ENCODE results near the gene CLK1.

The CLK1 gene

DNA sequence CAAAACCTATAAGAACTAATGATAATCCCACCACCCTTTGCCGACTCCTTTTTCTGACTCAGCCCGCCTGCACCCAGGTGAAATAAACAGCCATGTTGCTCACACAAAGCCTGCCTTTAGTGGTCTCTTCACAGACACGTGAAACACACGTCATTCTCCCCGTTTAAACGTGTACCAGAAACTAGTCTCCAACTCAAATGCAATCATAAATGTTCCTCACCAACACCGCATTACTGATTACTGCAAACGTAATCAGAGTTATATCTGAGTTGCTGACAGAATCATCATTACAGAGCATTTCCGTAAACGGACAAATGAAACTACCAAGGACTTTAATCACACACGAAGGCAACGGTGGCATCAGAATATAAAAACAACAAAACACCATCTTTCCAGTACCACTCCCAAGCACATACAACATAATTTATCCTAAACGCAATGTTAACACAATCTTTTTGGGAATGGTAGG, 1.9 kb downstream of the CLK1 start:
- Mint-ChIP-seq H3K9me3 (ENCODE audit: low read depth) (no peaks in the 10 kb centered on the region), H3K4me1 (ENCODE audit: low read depth) (peaks cover 55% of the 10 kb centered on the region), H3K4me3 (peak overlapping the region; percentile 98), H3K27ac (peak overlapping the region; percentile 100), H3K27me3 (no peaks in the 10 kb centered on the region), H3K36me3 (peaks cover 31% of the 10 kb centered on the region)

DNA sequence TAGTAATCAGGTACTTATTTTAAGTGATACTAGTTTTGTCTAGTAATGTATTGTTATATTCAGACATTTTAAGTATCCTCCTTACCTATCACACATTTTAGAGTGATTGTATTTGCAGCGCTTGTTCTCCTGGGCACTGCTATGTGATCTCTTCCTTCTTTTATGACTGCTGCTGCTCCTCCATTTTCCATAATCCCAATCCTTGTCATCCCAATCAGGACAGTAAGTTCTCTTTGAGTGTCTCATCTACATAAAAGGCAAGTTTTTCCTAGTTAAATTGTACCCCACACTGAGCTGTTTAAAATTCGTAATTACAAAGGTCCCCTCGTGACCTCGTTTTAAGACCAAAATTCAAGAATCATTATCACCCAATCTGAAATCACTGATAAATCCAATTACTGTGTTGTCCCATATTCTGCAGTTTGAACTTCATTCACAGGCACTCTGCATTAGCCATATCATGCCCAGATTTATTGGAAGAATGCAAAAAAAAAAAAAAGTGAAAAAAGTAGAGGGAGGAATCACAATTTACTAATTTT, 2.8 kb downstream of the CLK1 start:
- peak overlapping the region; percentile 100 for H3K27ac Mint-ChIP-seq
- peaks cover 61% of the 10 kb centered on the region for H3K4me1 Mint-ChIP-seq (ENCODE audit: low read depth)
- H3K9me3 Mint-ChIP-seq (ENCODE audit: low read depth), result no peaks in the 10 kb centered on the region
- H3K27me3 Mint-ChIP-seq, result no peaks in the 10 kb centered on the region
- peaks cover 36% of the 10 kb centered on the region for H3K36me3 Mint-ChIP-seq
- H3K4me3 Mint-ChIP-seq, result peak overlapping the region; percentile 98

GRCh38 chr2:200860092-200860795, 4.2 kb downstream of the CLK1 start:
- Mint-ChIP-seq H3K36me3 (peaks cover 39% of the 10 kb centered on the region), H3K27ac (peak overlapping the region; percentile 94), H3K4me1 (ENCODE audit: low read depth) (peaks cover 65% of the 10 kb centered on the region)

DNA sequence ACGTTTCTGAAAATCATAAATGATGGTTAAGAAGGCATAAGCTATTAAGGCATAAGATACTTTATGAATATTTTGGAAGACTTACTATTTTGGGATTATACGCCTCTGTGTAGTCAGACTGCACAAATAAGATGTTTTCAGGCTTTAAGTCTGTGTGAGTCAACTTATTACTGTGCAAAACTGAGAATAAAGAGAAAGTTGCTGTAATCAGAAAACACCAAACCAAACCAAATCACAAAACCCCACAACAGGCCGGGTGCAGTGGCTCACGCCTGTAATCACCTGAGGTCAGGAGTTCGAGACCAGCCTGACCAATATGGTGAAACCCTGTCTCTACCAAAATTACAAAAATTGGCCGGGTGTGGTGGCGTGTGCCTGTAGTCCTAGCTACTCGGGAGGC, 7.7 kb downstream of the CLK1 start:
- Mint-ChIP-seq H3K36me3 (peaks cover 45% of the 10 kb centered on the region), H3K4me3 (peak overlapping the region; percentile 30), H3K9me3 (ENCODE audit: low read depth) (no peaks in the 10 kb centered on the region), H3K4me1 (ENCODE audit: low read depth) (peaks cover 63% of the 10 kb centered on the region), H3K27me3 (no peaks in the 10 kb centered on the region), H3K27ac (peak overlapping the region; percentile 61)

More at GRCh38 chr2:200860092-200860795, 4.2 kb downstream of the CLK1 start:
- Mint-ChIP-seq H3K9me3 (ENCODE audit: low read depth) (no peaks in the 10 kb centered on the region), H3K4me3 (peak overlapping the region; percentile 98), H3K27me3 (no peaks in the 10 kb centered on the region)

- Mint-ChIP-seq H3K27me3 (no peaks in the 10 kb centered on the region), H3K36me3 (peaks cover 35% of the 10 kb centered on the region), H3K4me1 (ENCODE audit: low read depth) (peaks cover 26% of the 10 kb centered on the region), H3K27ac (peak overlapping the region; percentile 64), H3K4me3 (no peak overlapping the region), H3K9me3 (ENCODE audit: low read depth) (no peaks in the 10 kb centered on the region)
Measured at GRCh38 chr2:200852605-200853004, 11.9 kb downstream of the CLK1 start.

DNA sequence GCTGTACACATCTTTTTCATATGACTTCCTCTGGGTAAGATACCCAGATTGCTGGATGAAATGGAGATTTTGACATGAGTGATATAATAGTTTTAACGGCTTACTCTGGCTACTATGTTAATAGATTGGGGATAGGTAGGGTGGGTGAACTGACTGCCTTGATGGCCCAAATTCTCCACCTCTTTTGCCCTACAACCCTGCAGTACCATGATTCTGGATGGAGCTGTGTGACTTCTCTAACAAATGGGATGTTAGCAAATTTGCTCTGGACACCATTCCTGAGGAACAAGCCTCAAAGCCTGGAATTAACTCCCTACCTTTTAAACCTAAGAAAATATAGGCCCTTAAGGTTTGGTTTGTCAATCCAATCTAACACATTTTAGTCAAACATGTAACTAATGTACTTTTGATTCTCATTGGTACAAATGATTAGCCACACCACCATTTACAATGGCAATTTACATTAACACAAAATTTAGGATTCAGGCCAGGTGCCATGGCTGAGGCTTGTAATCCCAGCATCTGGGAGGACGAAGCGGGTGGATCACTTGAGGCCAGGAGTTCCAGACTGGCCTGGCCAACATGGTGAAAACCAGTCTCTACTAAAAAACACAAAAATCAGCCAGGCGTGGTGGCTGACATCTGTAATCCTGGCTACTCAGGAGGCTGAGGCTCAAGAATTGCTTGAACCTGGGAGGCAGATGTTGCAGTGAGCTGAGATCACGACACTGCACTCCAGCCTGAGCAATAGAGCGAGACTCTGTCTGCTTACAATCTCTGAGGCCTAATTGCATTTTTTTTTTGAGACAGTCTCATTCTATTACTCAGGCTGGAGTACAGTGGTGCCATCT, 12.8 kb downstream of the CLK1 start:
- Mint-ChIP-seq H3K27ac (peak overlapping the region; percentile 59), H3K4me1 (ENCODE audit: low read depth) (peaks cover 16% of the 10 kb centered on the region), H3K9me3 (ENCODE audit: low read depth) (no peaks in the 10 kb centered on the region), H3K36me3 (peaks cover 29% of the 10 kb centered on the region), H3K4me3 (no peak overlapping the region), H3K27me3 (no peaks in the 10 kb centered on the region)

GRCh38 chr2:200850512-200851256, 13.8 kb downstream of the CLK1 start:
- H3K36me3 Mint-ChIP-seq, result peaks cover 26% of the 10 kb centered on the region
- H3K4me3 Mint-ChIP-seq, result no peak overlapping the region
- H3K4me1 Mint-ChIP-seq (ENCODE audit: low read depth), result peaks cover 12% of the 10 kb centered on the region
- no peaks in the 10 kb centered on the region for H3K27me3 Mint-ChIP-seq
- no peaks in the 10 kb centered on the region for H3K9me3 Mint-ChIP-seq (ENCODE audit: low read depth)
- peak overlapping the region; percentile 59 for H3K27ac Mint-ChIP-seq

DNA sequence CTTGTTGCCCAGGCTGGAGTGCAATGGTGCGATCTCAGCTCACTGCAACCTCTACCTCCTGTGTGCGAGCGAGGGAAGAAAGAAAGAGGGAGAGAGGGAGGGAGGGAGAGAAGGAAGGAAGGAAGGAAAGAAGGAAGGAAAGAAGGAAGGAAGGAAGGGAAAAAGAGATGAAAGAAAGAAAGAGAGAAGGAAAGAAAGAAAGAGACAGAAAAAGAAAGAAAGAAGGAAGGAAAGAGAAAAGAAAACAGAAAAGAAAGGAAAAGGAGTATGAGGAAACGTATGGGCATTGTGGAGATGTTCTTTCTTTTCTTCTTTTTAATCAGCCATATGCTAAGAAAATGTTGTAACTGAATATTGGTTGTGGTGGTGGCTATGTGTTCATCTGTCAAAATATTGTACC, 16.5 kb downstream of the CLK1 start:
- H3K27ac Mint-ChIP-seq, result no peak overlapping the region
- no peak overlapping the region for H3K4me3 Mint-ChIP-seq
- peaks cover 18% of the 10 kb centered on the region for H3K36me3 Mint-ChIP-seq
- H3K27me3 Mint-ChIP-seq, result no peaks in the 10 kb centered on the region
- peaks cover 7% of the 10 kb centered on the region for H3K4me1 Mint-ChIP-seq (ENCODE audit: low read depth)
- H3K9me3 Mint-ChIP-seq (ENCODE audit: low read depth), result no peaks in the 10 kb centered on the region

- Mint-ChIP-seq H3K9me3 (ENCODE audit: low read depth) (no peaks in the 10 kb centered on the region), H3K4me3 (no peak overlapping the region), H3K27me3 (no peaks in the 10 kb centered on the region), H3K27ac (no peak overlapping the region), H3K4me1 (ENCODE audit: low read depth) (peaks cover 3% of the 10 kb centered on the region), H3K36me3 (peaks cover 12% of the 10 kb centered on the region)
Measured at GRCh38 chr2:200847269-200847668, 17.2 kb downstream of the CLK1 start.

- Mint-ChIP-seq H3K9me3 (ENCODE audit: low read depth) (no peaks in the 10 kb centered on the region), H3K4me1 (ENCODE audit: low read depth) (no peaks in the 10 kb centered on the region), H3K36me3 (peaks cover 6% of the 10 kb centered on the region), H3K27ac (no peak overlapping the region), H3K4me3 (no peak overlapping the region), H3K27me3 (no peaks in the 10 kb centered on the region)
Measured at GRCh38 chr2:200845669-200846325, 18.7 kb downstream of the CLK1 start.

- Mint-ChIP-seq H3K4me1 (ENCODE audit: low read depth) (no peaks in the 10 kb centered on the region), H3K9me3 (ENCODE audit: low read depth) (no peaks in the 10 kb centered on the region), H3K4me3 (no peak overlapping the region), H3K27me3 (no peaks in the 10 kb centered on the region), H3K36me3 (peaks cover under 1% of the 10 kb centered on the region), H3K27ac (no peak overlapping the region)
Measured at GRCh38 chr2:200845194-200845593, 19.3 kb downstream of the CLK1 start.

DNA sequence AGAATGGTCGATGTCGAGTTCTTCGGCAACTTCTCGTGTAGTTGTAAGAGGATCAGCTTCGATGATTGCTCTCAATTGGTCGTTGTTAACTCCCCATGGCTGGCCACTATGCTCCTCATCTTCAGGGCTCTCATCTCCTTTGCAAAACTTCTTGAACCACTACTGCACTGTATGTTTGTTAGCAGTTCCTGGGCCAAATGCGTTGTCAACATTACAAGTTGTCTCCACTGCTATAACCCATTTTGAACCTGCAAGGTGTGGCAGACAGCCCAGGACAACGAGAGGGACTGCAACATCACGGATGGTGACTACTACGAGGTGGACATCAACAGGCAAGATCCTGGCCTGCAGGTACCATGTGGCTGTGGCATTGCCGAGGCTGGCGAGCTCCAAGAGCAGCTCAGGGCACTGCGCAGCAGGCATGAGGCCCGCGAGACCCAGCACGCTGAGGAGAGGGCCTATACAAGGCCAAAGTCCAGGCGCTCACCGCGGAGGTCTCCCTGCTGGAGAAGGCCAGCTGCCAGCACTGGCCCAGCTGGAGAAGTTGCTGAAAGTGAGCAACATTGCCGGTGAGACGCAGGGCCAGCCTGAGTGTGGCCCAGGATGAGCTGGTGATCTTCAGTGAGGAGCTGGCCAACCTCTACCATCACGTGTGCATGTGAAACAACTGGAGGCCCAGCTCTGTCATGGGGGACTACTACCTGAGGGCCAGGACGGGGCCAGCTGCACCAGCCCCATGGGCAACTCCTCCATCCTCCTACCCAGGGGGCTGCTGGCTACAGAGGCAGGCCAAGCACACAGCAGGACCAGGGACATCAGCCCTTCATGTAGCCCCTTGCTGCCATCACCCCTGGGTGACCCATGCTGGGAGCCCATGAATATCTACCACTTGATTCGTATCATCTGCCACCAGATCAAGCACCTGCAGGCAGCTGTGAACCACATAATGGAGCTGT, 20.2 kb downstream of the CLK1 start:
- Mint-ChIP-seq H3K36me3 (no peaks in the 10 kb centered on the region), H3K4me3 (no peak overlapping the region), H3K27me3 (no peaks in the 10 kb centered on the region), H3K4me1 (ENCODE audit: low read depth) (no peaks in the 10 kb centered on the region), H3K9me3 (ENCODE audit: low read depth) (no peaks in the 10 kb centered on the region), H3K27ac (no peak overlapping the region)

DNA sequence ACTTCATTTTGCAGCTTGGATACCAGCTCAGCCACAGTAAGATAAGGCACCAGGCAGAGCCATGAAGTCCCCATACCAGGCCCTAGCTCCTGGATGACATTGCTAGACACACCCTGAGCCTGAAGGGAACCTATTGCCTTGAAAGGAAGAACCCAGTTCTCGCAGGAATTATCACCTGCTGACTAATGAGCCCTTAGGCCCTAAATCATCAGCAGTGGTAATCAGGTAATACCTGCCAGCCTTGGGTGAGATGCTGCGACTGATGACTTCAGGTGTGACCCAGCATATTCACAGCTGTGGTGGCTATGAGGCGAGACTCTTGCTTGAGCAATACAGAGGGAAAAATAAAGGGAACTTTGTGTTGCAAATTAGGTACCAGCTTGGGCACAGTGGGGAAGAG, 24.9 kb downstream of the CLK1 start:
- Mint-ChIP-seq H3K36me3 (peaks cover 2% of the 10 kb centered on the region), H3K4me1 (ENCODE audit: low read depth) (no peaks in the 10 kb centered on the region)

More for the DNA sequence above, 24.9 kb downstream of the CLK1 start:
- Mint-ChIP-seq H3K9me3 (ENCODE audit: low read depth) (peaks cover 5% of the 10 kb centered on the region), H3K27ac (no peak overlapping the region), H3K27me3 (no peaks in the 10 kb centered on the region), H3K4me3 (no peak overlapping the region)

Measured in activated naive CD8-positive, alpha-beta T cell (primary cell).